RKO (cell line): Measurements from ENCODE around the gene HOXD1.

Experiments
- DNase-seq: peaks from one replicate; pipeline ENCODE4 v3.0.0-alpha.2; 2016; ENCODE audit warnings: low spot score

HOXD1 gene

GRCh38 chr2:176152350-176153181, 35.9 kb upstream of the HOXD1 start:
- DNase-seq: no peak

DNA sequence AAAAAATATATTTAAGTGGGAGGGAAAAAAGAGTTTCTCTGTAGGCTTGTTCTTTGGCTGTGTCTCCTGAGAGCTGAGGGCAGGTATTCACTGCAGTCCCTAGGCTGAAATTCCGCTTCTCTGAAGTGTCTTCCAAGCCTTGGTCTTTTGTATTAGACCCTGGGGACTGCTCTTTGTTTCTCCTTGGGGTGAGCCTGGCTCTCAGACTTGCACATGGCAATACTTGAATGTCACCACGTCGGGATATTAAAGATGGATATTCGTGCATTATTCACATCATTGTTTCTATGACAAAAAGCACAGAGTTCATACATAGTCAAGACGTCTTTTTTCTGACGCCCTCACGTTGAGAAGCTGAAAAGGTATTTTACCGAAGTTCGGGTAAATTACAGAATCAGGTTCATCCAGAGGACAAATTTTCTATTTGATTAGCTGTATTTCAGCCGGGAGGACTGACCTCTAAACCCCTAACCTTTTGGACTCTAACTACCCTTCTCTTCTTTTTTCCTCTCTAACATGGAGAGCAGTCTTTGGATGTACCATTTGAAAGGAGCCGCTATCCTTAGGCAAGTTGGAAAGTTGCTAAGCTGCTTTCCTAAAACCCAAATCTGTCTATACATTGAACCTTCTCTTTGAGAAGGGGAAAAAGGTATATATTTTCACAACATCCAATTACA, 33.8 kb upstream of the HOXD1 start:
- DNase-seq: no peak

DNA sequence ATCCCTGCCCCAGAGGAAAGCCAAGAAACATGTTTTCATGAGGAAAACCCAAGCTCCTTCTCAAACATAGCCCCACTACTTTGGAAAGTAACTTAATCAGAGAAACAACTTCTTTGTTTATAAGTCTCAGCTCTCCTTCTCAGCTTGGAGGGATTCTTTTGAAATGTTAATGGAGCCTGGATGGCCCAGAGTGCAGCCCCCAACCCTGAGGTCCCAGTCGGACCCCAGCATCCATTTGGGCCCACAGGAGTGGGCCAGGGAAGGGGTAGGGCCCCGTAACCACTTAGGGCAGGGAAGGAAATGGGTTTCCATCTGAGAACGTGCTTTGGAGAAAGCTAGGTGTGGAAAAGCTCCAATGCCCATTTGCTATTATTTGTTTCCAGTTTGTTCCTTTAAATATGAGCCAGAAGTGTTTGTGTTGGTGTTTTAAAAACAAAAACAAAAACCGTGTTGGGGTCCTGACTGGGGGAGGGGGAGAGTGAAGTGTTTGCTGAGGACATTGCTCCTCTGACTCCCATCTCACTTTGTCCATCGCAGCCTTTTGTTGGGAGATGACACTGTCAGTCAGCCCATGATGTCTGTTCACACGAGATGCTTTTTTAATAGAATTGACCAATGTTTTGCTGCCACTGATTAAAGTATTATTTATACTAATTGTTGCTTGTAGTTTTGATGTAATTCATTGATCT, 33.0 kb upstream of the HOXD1 start:
- DNase-seq: no peak

DNA sequence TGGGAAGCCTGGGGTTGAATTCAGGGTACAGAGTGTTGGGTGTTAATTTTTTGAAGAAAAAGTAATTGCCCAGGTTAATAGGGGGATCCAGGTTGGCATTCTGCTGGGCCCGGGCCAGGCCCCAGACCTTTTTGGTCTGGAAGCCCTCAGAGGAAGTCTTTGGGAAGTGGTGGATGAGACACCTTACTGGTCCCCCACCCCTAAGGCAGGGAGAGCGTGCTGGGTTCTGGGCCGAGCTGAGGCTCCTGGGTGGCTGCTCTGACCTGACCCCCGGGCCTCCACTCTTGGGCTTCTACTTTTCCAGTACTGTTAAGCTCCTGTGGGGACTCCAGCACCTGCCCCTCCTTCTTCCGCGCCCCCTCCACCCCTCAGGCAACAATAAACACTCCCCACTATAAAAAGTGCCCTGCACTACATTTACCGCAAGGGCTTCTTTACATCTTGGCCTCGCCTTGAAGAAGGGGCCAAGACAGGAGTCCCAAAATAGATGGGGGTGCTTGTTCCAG, 32.1 kb upstream of the HOXD1 start:
- DNase-seq: no peak

GRCh38 chr2:176156807-176157498, 31.5 kb upstream of the HOXD1 start, which contains the start of gene HOXD3:
HOXD3 (plus strand) TSS chr2:176157307; CDS start chr2:176169115, 11,808 bp downstream.
- DNase-seq: peak; percentile 34

DNA sequence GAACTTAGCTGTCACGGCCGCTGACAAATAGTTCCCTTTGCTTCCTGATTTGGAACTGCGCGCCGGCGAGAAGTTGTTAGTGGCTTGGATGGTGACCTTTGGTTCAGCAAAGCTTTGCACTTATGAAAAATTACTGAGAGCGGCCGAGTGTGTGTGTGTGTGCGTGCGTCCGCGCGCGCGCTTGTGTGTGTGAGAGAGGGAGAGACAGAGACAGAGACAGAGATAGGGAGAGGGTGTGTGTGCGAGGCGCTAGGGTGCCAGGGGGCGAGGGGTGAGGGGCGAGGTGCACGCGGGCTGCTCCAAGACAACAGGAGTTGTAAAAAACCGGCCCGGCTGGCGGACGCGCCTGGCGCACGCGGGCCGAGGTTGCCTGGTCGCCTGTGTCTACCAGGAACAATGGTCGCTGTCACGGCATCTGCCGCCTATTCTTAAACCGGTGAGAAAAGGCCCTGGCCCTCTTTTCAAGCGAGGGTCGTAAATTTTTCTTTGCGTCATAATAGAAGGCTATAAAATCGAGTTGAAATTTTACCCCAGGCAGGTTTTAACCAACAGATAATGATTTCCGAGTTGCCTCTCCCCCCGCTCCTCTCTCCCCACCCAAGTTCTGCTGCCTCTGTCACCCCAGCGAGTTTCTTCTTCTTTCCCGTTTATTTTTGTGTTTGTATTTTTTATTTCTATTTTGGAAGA, 30.8 kb upstream of the HOXD1 start:
- peak; percentile 54 for DNase-seq

GRCh38 chr2:176158186-176158591, 30.3 kb upstream of the HOXD1 start:
- peak; percentile 32 for DNase-seq

GRCh38 chr2:176158855-176159662, 29.4 kb upstream of the HOXD1 start:
- no peak for DNase-seq

DNA sequence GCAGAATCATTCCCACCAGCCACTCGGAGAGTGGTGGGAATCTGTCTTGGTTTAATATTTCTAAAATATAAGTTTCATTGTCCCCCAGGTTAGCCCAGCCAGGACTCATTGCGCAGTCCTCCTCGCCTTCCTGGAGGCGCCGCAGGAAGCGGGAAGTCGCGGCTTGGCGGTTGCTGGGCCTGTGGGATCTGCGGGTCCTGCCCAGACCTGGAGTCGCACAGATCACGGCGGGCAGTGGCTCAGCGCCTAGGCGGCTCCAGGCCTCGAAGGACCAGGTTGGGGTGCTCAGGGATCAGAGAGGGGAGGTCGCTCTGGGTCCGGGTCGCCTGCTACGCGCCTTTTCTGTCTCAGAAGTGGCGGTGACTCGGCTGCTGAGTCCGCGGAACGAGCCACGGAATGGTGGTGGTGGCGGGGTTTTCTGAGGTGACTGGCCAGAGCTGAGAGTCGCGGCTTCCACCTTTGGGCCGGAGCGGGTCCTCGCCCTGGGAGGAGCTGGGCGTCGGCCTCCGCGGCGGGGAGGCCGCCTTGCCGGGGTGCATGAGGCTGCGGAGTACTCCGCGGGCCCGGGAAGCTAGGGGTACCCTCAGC, 28.7 kb upstream of the HOXD1 start:
- DNase-seq: no peak

GRCh38 chr2:176160251-176160985, 28.1 kb upstream of the HOXD1 start:
- DNase-seq: no peak

- no peak for DNase-seq
Measured at GRCh38 chr2:176160986-176161824, 27.3 kb upstream of the HOXD1 start.

GRCh38 chr2:176161825-176162626, 26.4 kb upstream of the HOXD1 start:
- DNase-seq: no peak

GRCh38 chr2:176162911-176163671, 25.4 kb upstream of the HOXD1 start:
- DNase-seq: no peak

- DNase-seq: no peak
Measured at GRCh38 chr2:176163672-176164056, 24.8 kb upstream of the HOXD1 start.

- DNase-seq: no peak
Measured at GRCh38 chr2:176164201-176164600, 24.3 kb upstream of the HOXD1 start.

DNA sequence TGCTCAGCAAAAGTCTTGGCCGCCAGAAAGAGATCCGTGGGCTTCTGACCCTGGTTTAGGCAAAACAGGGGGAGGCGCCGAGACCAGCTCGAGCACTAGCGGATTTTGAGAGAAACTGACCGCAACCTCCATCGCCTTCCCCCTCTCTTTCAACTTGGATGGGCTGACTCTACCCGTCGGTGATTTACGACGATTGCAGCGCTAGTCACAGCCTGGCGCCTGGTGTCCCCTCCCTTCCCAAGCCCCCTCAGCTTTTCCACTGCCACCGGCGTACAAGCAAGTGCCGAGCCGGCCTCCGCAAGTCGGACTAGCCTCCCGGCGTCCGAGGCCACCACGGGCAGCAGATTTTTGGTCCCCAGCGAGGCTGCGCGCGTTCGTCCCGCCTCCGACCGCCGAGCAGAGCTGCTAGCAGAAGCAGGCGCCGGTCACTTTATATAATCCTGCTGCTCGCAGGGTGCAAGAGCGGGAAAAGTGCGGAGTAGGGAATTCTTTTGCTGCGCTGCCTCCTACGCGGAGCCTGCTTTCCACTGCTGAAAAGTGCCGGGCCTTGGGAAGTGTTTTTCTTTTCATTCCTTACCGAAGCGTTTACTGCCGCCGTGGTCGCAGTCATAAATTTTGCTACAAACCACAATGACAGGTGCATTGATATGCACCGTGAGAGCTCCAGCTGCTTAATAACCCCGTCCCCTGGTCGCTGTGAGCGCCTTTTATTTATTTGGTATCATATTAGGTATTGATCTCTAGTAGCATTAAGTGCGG, 23.7 kb upstream of the HOXD1 start:
- no peak for DNase-seq
